ENCODE measurements around the gene SLC39A11.

DNA sequence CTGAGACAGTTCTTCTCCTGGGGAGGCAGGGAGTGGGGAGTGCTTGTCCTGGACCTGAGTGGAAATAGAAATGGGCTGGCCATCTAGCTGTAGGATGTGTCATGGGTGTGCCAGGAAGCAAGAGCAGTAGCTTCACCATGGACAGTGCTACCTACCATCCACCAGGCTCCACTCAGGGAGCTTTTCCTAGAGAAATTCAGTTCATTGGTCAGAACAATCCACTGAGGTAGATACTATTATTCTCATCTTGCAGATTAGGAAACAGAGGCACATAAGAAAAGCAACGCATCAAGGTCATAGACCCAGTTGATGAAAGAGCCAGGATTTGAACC is 372.0 kb downstream of the SLC39A11 start:
- TF ChIP-seq, protein P1, sequence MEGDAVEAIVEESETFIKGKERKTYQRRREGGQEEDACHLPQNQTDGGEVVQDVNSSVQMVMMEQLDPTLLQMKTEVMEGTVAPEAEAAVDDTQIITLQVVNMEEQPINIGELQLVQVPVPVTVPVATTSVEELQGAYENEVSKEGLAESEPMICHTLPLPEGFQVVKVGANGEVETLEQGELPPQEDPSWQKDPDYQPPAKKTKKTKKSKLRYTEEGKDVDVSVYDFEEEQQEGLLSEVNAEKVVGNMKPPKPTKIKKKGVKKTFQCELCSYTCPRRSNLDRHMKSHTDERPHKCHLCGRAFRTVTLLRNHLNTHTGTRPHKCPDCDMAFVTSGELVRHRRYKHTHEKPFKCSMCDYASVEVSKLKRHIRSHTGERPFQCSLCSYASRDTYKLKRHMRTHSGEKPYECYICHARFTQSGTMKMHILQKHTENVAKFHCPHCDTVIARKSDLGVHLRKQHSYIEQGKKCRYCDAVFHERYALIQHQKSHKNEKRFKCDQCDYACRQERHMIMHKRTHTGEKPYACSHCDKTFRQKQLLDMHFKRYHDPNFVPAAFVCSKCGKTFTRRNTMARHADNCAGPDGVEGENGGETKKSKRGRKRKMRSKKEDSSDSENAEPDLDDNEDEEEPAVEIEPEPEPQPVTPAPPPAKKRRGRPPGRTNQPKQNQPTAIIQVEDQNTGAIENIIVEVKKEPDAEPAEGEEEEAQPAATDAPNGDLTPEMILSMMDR (conservative IDR thresholded peaks at IDR 0.05; ENCODE audit: low read length): no peak
- TF ChIP-seq EZH2phosphoT487 (IDR thresholded peaks at IDR 0.05; ENCODE audit: borderline replicate concordance, low read depth, low read length): no peak

Measured in OCI-LY7 (cell line).